M059J (cell line): ENCODE data around the gene DLGAP1. TPM values are rescaled to one million over a fixed set of nuclear protein-coding genes. Genes with fewer than 3 reads are reported as not detected.
"Not testable (repeated sequence)": the region's sequence is repeated elsewhere in the genome, so short reads cannot be mapped to it uniquely, and the experiment has no call there.

Source experiments
- DNase-seq: peaks from one replicate; pipeline ENCODE4 v3.0.0-alpha.2; 2012; ENCODE audit warnings: low read depth
- total RNA-seq: library from RNA; depleted of rRNA; stranded (reverse); fragments of >200 nt; shearing (Covaris generic); gene quantifications from 2 replicates; pipeline ENCODE4 v1.2.3, GENCODE V29; 2014

Gene DLGAP1
- total RNA-seq, 1 experiment from 2014 or later: not detected

- no peak for DNase-seq
Observed at GRCh38 chr18:3498698-3499471, 956.2 kb downstream of the DLGAP1 start.

DNA sequence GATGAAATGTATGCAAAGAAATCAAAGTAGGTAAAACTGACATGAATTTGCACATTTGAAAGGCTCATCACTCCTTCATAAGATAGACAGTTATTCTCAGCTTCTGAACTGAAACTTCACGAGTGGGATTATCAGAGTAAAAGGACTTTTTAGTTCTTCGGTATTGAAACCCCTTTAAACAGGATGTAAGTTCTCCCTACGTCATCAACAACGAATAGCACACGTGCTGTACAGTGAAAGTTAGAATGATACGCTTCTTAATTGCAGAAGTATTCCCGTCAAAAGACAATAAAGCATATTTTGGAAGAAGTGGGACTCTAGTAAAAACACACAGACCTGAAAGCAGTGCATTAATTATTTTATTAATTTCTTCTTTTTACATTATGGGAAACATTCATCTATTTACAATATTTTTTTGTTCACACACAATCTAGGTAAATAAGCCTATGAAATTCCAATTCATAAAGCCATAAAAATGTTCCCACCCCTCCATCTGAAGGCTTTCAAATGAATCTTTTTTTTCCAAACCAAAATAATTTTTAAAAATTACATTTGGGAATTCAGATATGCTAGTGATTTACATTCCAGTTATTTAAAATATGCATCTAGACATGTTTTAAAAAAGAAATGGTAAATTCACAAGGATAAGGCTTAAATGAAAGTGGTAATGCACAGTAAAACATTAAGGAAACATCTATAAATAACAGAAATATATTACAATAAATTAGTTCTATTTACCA lies 959.2 kb downstream of the DLGAP1 start:
- no peak for DNase-seq

GRCh38 chr18:3494569-3494968 lies 960.5 kb downstream of the DLGAP1 start:
- DNase-seq: no peak

- DNase-seq: no peak
Observed at GRCh38 chr18:3494245-3494526, 960.9 kb downstream of the DLGAP1 start.

DNA sequence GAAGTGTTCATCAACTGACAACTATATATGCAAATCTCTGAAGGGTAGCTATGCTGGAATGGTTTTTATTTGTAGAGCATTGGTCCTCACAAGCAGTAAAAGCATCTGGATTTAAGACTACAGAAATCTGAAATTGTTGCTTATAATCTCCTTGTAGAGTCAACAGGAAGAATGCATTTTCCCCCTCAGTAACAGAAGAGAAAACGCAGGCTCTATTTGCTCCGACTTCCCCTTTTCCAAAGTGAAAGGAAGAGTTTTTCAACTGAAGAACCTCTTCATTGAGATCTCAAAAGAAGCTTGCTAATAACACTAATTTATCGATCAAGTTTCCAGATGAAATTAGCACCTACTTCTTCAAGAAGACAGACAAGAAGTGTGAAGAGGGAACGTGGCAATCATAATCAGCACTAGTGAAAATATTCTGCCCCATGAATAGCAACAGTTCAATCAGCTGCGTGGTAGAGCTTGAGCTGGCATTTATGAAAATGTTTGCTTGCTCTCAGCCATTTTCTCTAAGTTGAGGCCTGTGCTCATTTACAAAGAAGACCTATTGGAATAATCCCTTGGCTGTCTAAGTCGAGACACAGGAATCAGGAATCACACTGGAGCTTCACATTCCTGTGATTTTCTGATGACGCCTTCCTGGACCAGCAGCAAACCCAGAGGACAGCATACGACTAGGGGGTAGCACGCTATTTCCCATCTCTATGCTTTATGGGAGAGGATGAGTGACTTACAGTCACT lies 961.4 kb downstream of the DLGAP1 start:
- DNase-seq: no peak

GRCh38 chr18:3492721-3493120 lies 962.4 kb downstream of the DLGAP1 start:
- DNase-seq: no peak

GRCh38 chr18:3491981-3492555 lies 963.0 kb downstream of the DLGAP1 start:
- DNase-seq: no peak

GRCh38 chr18:3489462-3489861 lies 965.6 kb downstream of the DLGAP1 start:
- DNase-seq: no peak

GRCh38 chr18:3486512-3486911 lies 968.6 kb downstream of the DLGAP1 start:
- no peak for DNase-seq

- no peak for DNase-seq
Observed at GRCh38 chr18:3485153-3486149, 969.7 kb downstream of the DLGAP1 start.

- DNase-seq: no peak
Observed at GRCh38 chr18:3482258-3482657, 972.8 kb downstream of the DLGAP1 start.

GRCh38 chr18:3481696-3482210 lies 973.4 kb downstream of the DLGAP1 start:
- no peak for DNase-seq

GRCh38 chr18:3480827-3481573 lies 974.1 kb downstream of the DLGAP1 start:
- DNase-seq: no peak

GRCh38 chr18:3479978-3480509 lies 975.1 kb downstream of the DLGAP1 start:
- DNase-seq: no peak

DNA sequence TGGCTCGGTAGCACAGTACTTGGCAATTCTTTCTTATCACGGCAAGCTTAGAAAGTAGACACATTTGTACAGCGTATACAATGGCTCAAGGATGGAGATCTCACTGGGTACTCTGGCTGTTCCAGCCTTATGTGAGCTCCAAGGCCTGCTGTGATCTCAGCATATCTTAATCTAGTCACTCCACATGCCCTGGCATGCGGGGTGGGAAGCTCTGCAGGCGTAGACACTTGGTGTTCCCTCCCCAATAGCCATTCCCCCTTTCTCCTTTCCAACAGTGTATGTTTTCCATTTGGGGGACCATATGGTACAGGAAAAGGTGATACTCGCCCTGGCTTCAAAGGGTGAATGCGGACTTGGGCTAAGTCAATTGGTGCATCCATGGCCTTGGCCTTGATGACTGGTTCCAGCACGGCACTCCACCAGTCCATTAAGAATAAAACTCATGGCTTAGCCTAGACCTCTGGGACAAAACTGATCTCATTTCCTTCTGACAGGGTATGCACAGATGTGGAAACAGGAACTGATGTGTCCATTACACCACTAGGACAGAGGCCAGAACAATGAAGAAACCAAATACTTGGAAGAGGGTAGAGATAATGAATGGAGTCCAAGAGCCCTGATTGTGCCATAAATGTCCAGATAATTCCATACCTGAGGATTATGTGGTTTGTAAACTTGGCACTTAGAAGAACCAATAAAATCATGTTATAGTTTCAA lies 976.7 kb downstream of the DLGAP1 start:
- no peak for DNase-seq

DNA sequence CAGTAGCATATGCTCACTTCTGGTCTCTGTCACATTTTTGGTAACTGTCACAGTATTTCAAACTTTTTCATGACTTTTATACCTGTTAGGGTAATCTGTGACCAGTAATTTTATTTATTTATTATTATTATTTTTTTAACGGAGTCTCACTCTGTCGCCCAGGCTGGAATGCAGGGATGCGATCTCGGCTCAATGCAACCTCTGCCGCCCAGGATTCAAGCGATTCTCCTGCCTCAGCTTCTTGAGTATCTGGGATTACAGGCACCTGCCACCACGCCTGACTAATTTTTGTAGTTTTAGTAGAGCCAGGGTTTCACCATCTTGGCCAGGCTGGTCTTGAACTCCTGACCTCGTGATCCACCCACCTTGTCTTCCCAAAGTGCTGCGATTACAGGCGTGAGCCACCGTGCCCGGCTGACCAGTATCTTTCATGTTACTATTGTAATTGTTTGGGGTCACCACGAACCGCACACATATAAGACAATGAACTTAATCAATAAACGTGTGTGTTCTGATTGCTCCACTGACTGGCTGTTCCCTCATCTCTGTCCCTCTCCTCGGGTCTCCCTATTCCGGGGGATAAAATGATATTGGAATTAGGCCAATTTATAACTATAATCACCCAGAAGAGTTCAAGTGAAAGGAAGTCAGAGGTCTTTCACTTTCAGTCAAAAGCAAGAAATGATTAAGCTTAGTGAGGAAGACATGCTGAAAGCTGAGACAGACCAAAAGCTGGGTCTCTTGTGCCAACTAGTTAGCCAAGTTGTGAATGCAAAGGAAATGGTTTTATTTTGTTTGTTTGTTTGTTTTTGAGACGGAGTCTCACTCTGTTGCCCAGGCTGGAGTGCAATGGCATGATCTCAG lies 982.2 kb downstream of the DLGAP1 start:
- DNase-seq: no peak

- not testable (repeated sequence) for DNase-seq
Observed at GRCh38 chr18:3472121-3472520, 983.0 kb downstream of the DLGAP1 start.

DNA sequence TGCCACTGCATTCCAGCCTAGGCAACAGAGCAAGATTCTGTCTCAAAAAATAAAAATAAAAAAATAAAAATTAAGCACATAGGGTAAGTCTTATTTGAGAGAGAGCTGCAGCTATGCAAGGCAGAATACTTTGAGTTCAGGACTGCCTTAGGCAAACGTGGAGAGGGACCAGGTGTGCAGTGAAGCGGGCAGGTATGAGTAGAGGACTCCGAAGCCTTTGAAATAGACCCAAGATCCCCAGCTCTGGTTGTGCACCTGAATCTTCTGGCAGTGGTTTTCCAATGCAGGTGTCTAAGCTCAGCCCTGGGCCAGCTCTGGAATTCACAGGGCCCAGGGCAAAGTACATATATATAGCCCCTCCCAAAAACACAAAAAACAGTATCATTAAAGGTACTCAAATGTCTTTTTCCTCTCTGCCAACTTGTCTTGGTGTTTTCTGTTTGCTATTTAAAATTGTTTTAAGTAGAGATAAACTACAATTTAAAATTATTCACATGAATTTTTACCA lies 983.9 kb downstream of the DLGAP1 start:
- no peak for DNase-seq
